H1 (cell line): ENCODE results near the gene COBLL1. TPM values are rescaled to one million over a fixed set of nuclear protein-coding genes. Genes with fewer than 3 reads are reported as not detected.

Source experiments
- CTCF ChIA-PET: fragments of 300-600 bp; sonication (Branson Sonifier 250); formaldehyde crosslinking; loops from one replicate; lab custom pipeline; 2021; ENCODE audit not compliant: partially characterized antibody; lab: Charles Lee
- POLR2A ChIA-PET: fragments of 300-600 bp; sonication (Branson Sonifier 250); formaldehyde crosslinking; loops from one replicate; lab custom pipeline; 2021; ENCODE audit warnings: inconsistent platforms; ENCODE audit not compliant: partially characterized antibody; lab: Charles Lee
- DNase-seq, 2 experiments: peaks; one replicate each; pipeline versions ENCODE4 v3.0.0 to v3.0.0-alpha.2; 2010 to 2022; ENCODE audit warnings: low spot score in 2 of 2, low read depth in 1 of 2, mixed read lengths in 1 of 2
- FAIRE-seq: peaks from 2 replicates; lab custom pipeline; 2011; peaks lifted over from hg19 to GRCh38; lab: Jason Lieb, UNC
- H2AFZ ChIP-seq: 2 replicates; pipeline ENCODE4 v1.8.1; 2012; ENCODE audit warnings: low read length, inconsistent platforms
- H2AK5ac ChIP-seq: 2 replicates; pipeline ENCODE4 v1.6.1; 2013; ENCODE audit warnings: low read depth, low read length
- H2BK120ac ChIP-seq: replicated peaks from 2 replicates; pipeline ENCODE3; 2013; ENCODE audit warnings: low read depth, low read length, inconsistent platforms
- H2BK12ac ChIP-seq: 2 replicates; pipeline ENCODE4 v1.6.1; 2013; ENCODE audit warnings: low read depth, low read length
- H2BK15ac ChIP-seq: 2 replicates; pipeline ENCODE4 v1.6.1; 2013; ENCODE audit warnings: low read length
- H2BK20ac ChIP-seq: 2 replicates; pipeline ENCODE4 v1.6.1; 2013; ENCODE audit warnings: low read length
- H2BK5ac ChIP-seq: 2 replicates; pipeline ENCODE4 v1.6.1; 2013; ENCODE audit warnings: low read depth, low read length
- H3K14ac ChIP-seq: 2 replicates; pipeline ENCODE4 v1.6.1; 2013; ENCODE audit warnings: inconsistent platforms; ENCODE audit not compliant: insufficient read length
- H3K18ac ChIP-seq: 2 replicates; pipeline ENCODE4 v1.6.1; 2013; ENCODE audit warnings: low read length; ENCODE audit errors: extremely low read depth
- H3K23ac ChIP-seq: 2 replicates; pipeline ENCODE4 v1.6.1; 2013; ENCODE audit warnings: inconsistent platforms; ENCODE audit not compliant: insufficient read length
- H3K23me2 ChIP-seq: 2 replicates; pipeline ENCODE4 v1.6.1; 2013; ENCODE audit warnings: low read depth, low read length
- H3K27ac ChIP-seq: 2 replicates; pipeline ENCODE4 v1.6.1; 2011; ENCODE audit warnings: low read depth, low read length, inconsistent platforms
- H3K27me3 ChIP-seq, 4 experiments: replicated peaks in 1 of 4; 1 replicate in 1 of 4; 2 replicates in 3 of 4; pipeline versions ENCODE4 v1.6.1 to v1.8.1; 2011 to 2013; ENCODE audit warnings: low read length in 3 of 4, mild to moderate bottlenecking in 3 of 4, inconsistent platforms in 2 of 4, mixed read lengths in 2 of 4, moderate library complexity in 1 of 4; ENCODE audit not compliant: control insufficient read depth in 3 of 4, insufficient read depth in 3 of 4; ENCODE audit errors: extremely low read depth in 1 of 4
- H3K36me3 ChIP-seq, 4 experiments: 2 replicates each; pipeline versions ENCODE4 v1.6.1 to v1.8.1; 2011 to 2013; ENCODE audit warnings: mild to moderate bottlenecking in 4 of 4, low read length in 3 of 4, moderate library complexity in 2 of 4, control low read depth in 1 of 4, inconsistent platforms in 1 of 4; ENCODE audit not compliant: insufficient read depth in 4 of 4, control insufficient read depth in 2 of 4
- H3K4ac ChIP-seq: replicated peaks from 2 replicates; pipeline ENCODE3; 2013; ENCODE audit warnings: low read length, low read depth, mixed read lengths, inconsistent platforms; ENCODE audit not compliant: insufficient read length
- H3K4me1 ChIP-seq, 4 experiments: replicated peaks in 1 of 4; 1 replicate in 1 of 4; 2 replicates in 3 of 4; pipeline versions ENCODE4 v1.6.1 to v1.8.1; 2011 to 2013; ENCODE audit warnings: low read length in 3 of 4, inconsistent platforms in 2 of 4, mixed read lengths in 1 of 4; ENCODE audit not compliant: insufficient read depth in 4 of 4, control insufficient read depth in 3 of 4
- H3K4me2 ChIP-seq, 2 experiments: 2 replicates each; pipeline versions ENCODE4 v1.6.1 to v1.8.1; 2011 to 2013; ENCODE audit warnings: low read depth in 2 of 2, low read length in 2 of 2, control low read depth in 1 of 2, inconsistent platforms in 1 of 2, mild to moderate bottlenecking in 1 of 2; ENCODE audit not compliant: insufficient read depth in 1 of 2
- H3K4me3 ChIP-seq, 4 experiments: fragments of 200-600, 300-600 bp in 1 of 4; sonication (generic), shearing (Covaris generic), sonication (Bioruptor Twin) in 1 of 4; 2 replicates each; pipeline versions ENCODE4 v1.5.1 to v1.8.1; 2011 to 2016; ENCODE audit warnings: low read length in 4 of 4, low read depth in 3 of 4, control low read depth in 2 of 4, inconsistent platforms in 2 of 4, mild to moderate bottlenecking in 2 of 4, mixed read lengths in 1 of 4, moderate library complexity in 1 of 4; ENCODE audit not compliant: insufficient read depth in 2 of 4; ENCODE audit errors: extremely low read depth in 1 of 4
- H3K56ac ChIP-seq: replicated peaks from 2 replicates; pipeline ENCODE3; 2013; ENCODE audit warnings: low read depth, mild to moderate bottlenecking, mixed read lengths, low read length, inconsistent platforms; ENCODE audit not compliant: insufficient read length
- H3K79me1 ChIP-seq: 2 replicates; pipeline ENCODE4 v1.6.1; 2013; ENCODE audit warnings: low read depth, low read length, control low read depth
- H3K79me2 ChIP-seq, 2 experiments: 2 replicates each; pipeline versions ENCODE4 v1.6.1 to v1.8.1; 2012 to 2013; ENCODE audit warnings: low read length in 2 of 2, mild to moderate bottlenecking in 2 of 2, inconsistent platforms in 1 of 2; ENCODE audit not compliant: insufficient read depth in 2 of 2, control insufficient read depth in 1 of 2
- H3K9ac ChIP-seq, 4 experiments: replicated peaks in 1 of 4; 1 replicate in 1 of 4; 2 replicates in 3 of 4; pipeline versions ENCODE4 v1.6.1 to v1.8.1; 2011 to 2013; ENCODE audit warnings: low read depth in 3 of 4, low read length in 3 of 4, control low read depth in 2 of 4, mild to moderate bottlenecking in 2 of 4, moderate library complexity in 2 of 4, inconsistent platforms in 1 of 4; ENCODE audit errors: extremely low read depth in 1 of 4
- H3K9me3 ChIP-seq, 2 experiments: 2 replicates each; pipeline versions ENCODE4 v1.6.1 to v1.8.1; 2012 to 2013; ENCODE audit warnings: mild to moderate bottlenecking in 2 of 2, moderate library complexity in 2 of 2, control low read depth in 1 of 2, inconsistent platforms in 1 of 2, low read depth in 1 of 2, low read length in 1 of 2, mixed read lengths in 1 of 2; ENCODE audit not compliant: insufficient read depth in 2 of 2
- H4K20me1 ChIP-seq, 2 experiments: replicated peaks in 1 of 2; 2 replicates each; pipeline versions ENCODE3 to v1.8.1; 2011 to 2013; ENCODE audit warnings: inconsistent platforms in 2 of 2, low read length in 2 of 2, mild to moderate bottlenecking in 1 of 2; ENCODE audit not compliant: insufficient read depth in 2 of 2, control insufficient read depth in 1 of 2
- H4K5ac ChIP-seq: 2 replicates; pipeline ENCODE4 v1.6.1; 2013; ENCODE audit warnings: low read length, low read depth, mixed read lengths, inconsistent platforms; ENCODE audit not compliant: insufficient read length
- H4K8ac ChIP-seq: 2 replicates; pipeline ENCODE4 v1.8.0; 2013; ENCODE audit warnings: mild to moderate bottlenecking, moderate library complexity, low read length, inconsistent platforms; ENCODE audit not compliant: insufficient read depth; ENCODE audit errors: extremely low read depth
- H4K91ac ChIP-seq: replicated peaks from 2 replicates; pipeline ENCODE3; 2013; ENCODE audit warnings: low read length, mixed read lengths, inconsistent platforms; ENCODE audit not compliant: insufficient read length
- ATF3 ChIP-seq: IDR thresholded peaks from 2 replicates; pipeline ENCODE4 v1.6.1; 2011; ENCODE audit warnings: low read depth, mild to moderate bottlenecking, low read length; ENCODE audit not compliant: insufficient read depth
- BRCA1 ChIP-seq: IDR thresholded peaks from 2 replicates; pipeline ENCODE4 v1.6.1; 2012; ENCODE audit warnings: low read depth, low read length, improper control_type of control experiment
- FOSL1 ChIP-seq: IDR thresholded peaks from 2 replicates; pipeline ENCODE4 v1.6.1; 2011; ENCODE audit warnings: mild to moderate bottlenecking, low read depth, low read length, moderate library complexity; ENCODE audit not compliant: insufficient read depth
- GABPA ChIP-seq: IDR thresholded peaks from 2 replicates; pipeline ENCODE4 v1.6.1; 2011; ENCODE audit warnings: mild to moderate bottlenecking, low read length, moderate library complexity, borderline replicate concordance; ENCODE audit not compliant: insufficient read depth
- RXRA ChIP-seq: IDR thresholded peaks from 2 replicates; pipeline ENCODE4 v1.6.1; 2011; ENCODE audit warnings: low read depth, mild to moderate bottlenecking, low read length, moderate library complexity; ENCODE audit not compliant: insufficient read depth
- SP4 ChIP-seq: IDR thresholded peaks from 2 replicates; pipeline ENCODE4 v1.6.1; 2012; ENCODE audit warnings: low read length, inconsistent platforms
- SRF ChIP-seq: IDR thresholded peaks from 2 replicates; pipeline ENCODE4 v1.6.1; 2011; ENCODE audit warnings: mild to moderate bottlenecking, low read depth, low read length, moderate library complexity
- USF2 ChIP-seq: IDR thresholded peaks from 2 replicates; pipeline ENCODE4 v1.6.1; 2011; ENCODE audit warnings: low read length, improper control_type of control experiment
- YY1 ChIP-seq: IDR thresholded peaks from 2 replicates; pipeline ENCODE4 v1.6.1; 2011; ENCODE audit warnings: low read depth, mild to moderate bottlenecking, low read length
- WGBS, 2 experiments: shearing (Covaris generic) in 1 of 2; methylation state at CpG; one replicate each; pipeline versions ENCODE4 v1.1.6 to v1.1.7; 2013 to 2015; ENCODE audit warnings: low lambda C conversion rate in 2 of 2, mixed read lengths in 2 of 2, inconsistent platforms in 1 of 2, low coverage in 1 of 2, missing lambda C conversion rate in 1 of 2; ENCODE audit not compliant: insufficient replicate concordance in 2 of 2, insufficient coverage in 1 of 2, insufficient read length in 1 of 2; ENCODE audit errors: extremely low coverage in 1 of 2, missing lambda C conversion rate in 1 of 2; 5-methylcytosine and 5-hydroxymethylcytosine counted together
- polyA plus RNA-seq, 7 experiments: library from polyadenylated mRNA; depleted of rRNA in 3 of 7; stranded (reverse) in 5 of 7; unstranded in 2 of 7; fragments of >200 nt in 5 of 7; fragments of 200-250 nt in 2 of 7; gene quantifications; 1 replicate in 5 of 7; 2 replicates in 1 of 7; 4 replicates in 1 of 7; pipeline versions ENCODE4 v1.2.1 to v1.2.3, GENCODE V29; 2011 to 2013; ENCODE audit warnings: missing spikeins in 2 of 7, mixed read lengths in 2 of 7
- total RNA-seq: library from RNA; stranded (reverse); fragmentation: NEBNext Ultra II Directional; extraction: Animal tissue kit (Norgen Biotek cat#: 25700); gene quantifications from 2 replicates; pipeline ENCODE4 v1.2.1, GENCODE V29; 2021

Gene COBLL1
- total and polyA plus RNA-seq, 2 of the 8 experiments (the other 6 are each of a cell fraction or from before 2014, with no cell fraction given): 2.2 to 6.2 TPM

DNA sequence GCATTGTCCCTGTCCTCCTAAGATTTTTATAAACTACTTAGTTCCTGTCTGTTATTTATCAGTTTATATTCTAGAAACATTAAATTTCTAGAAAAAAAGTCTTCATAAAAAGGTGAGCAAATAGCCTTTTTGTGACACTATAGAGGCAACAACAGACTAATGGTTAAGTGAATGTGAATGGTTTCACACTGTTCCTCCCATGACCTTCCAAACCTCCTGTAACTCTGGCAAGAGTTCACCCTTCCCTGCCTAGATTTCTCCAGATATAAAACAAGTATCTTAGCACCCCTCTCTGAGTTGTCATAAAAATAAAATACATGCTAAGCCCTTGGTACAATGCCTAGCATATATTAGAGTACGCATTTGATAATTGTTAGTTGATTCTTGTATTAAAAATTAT lies 29.2 kb downstream of the COBLL1 start:
- no peaks in the 10 kb centered on the region for H3K4me1 ChIP-seq
- H3K79me2 ChIP-seq: no peaks in the 10 kb centered on the region
- no peaks in the 10 kb centered on the region for H3K79me1 ChIP-seq
- DNase-seq (no peak), FAIRE-seq (no peak)
- H2BK5ac ChIP-seq: no peak overlapping the region
- no peak overlapping the region for H3K18ac ChIP-seq
- H2AFZ ChIP-seq: no peak overlapping the region
- no peak overlapping the region for H4K5ac ChIP-seq
- no peak overlapping the region for H3K23ac ChIP-seq
- H2BK15ac ChIP-seq: no peak overlapping the region
- no peak overlapping the region for H2BK120ac ChIP-seq
- H3K36me3 ChIP-seq: no peaks in the 10 kb centered on the region
- H4K20me1 ChIP-seq: no peaks in the 10 kb centered on the region
- 93% methylated on average over 1 of the region's 1 CpG; no CpG with 5 or more reads in 1 of the 2 experiments for WGBS, 2 experiments
- H3K56ac ChIP-seq: no peak overlapping the region
- H3K23me2 ChIP-seq: no peaks in the 10 kb centered on the region
- H2AK5ac ChIP-seq: no peak overlapping the region
- no peak overlapping the region for H3K27ac ChIP-seq
- H3K4me2 ChIP-seq: no peak overlapping the region
- TF ChIP-seq FOSL1: no peak
- no peak for TF ChIP-seq BRCA1
- no peak for TF ChIP-seq YY1
- TF ChIP-seq RXRA: no peak
- TF ChIP-seq SRF: no peak
- TF ChIP-seq SP4: no peak
- no peak for TF ChIP-seq USF2
- TF ChIP-seq GABPA: no peak
- no peak for TF ChIP-seq ATF3
- TF ChIP-seq, all 59 proteins: peak for 0
- no peak overlapping the region for H3K4me3 ChIP-seq
- H3K14ac ChIP-seq: no peak overlapping the region
- POLR2A ChIA-PET: no interaction called here
- no peaks in the 10 kb centered on the region for H3K9me3 ChIP-seq
- H4K8ac ChIP-seq: no peak overlapping the region
- H3K9ac ChIP-seq: no peak overlapping the region
- H4K91ac ChIP-seq: no peak overlapping the region
- CTCF ChIA-PET: no interaction called here
- H3K27me3 ChIP-seq: no peaks in the 10 kb centered on the region
- no peak overlapping the region for H3K4ac ChIP-seq
- H2BK20ac ChIP-seq: no peak overlapping the region
- H2BK12ac ChIP-seq: no peak overlapping the region
